SKM-1 (cell line): ENCODE results near the gene COL18A1.

Experiments used
- DNase-seq: peaks from one replicate; lab custom pipeline; 2025; ENCODE audit not compliant: unreplicated experiment; lab: John Stamatoyannopoulos, UW

The COL18A1 gene

GRCh38 chr21:45531393-45532215 is 126.6 kb downstream of the COL18A1 start:
- no peak for DNase-seq

- DNase-seq = peak; percentile 53
These were observed 127.9 kb downstream of the COL18A1 start for GRCh38 chr21:45532826-45533360.

- no peak for DNase-seq
These were observed 128.4 kb downstream of the COL18A1 start for GRCh38 chr21:45533361-45533845.

GRCh38 chr21:45533846-45534635 is 129.1 kb downstream of the COL18A1 start:
- DNase-seq = no peak

GRCh38 chr21:45534636-45535331 is 129.8 kb downstream of the COL18A1 start:
- no peak for DNase-seq

GRCh38 chr21:45535341-45536081 is 130.5 kb downstream of the COL18A1 start:
- DNase-seq = no peak

GRCh38 chr21:45536301-45537081 is 131.5 kb downstream of the COL18A1 start:
- DNase-seq = no peak

- no peak for DNase-seq
These were observed 132.3 kb downstream of the COL18A1 start for GRCh38 chr21:45537111-45537745.

GRCh38 chr21:45537746-45538291 is 132.9 kb downstream of the COL18A1 start:
- DNase-seq = no peak

GRCh38 chr21:45538381-45539045 is 133.5 kb downstream of the COL18A1 start:
- DNase-seq = no peak

- no peak for DNase-seq
These were observed 134.3 kb downstream of the COL18A1 start for GRCh38 chr21:45539046-45539795.

GRCh38 chr21:45539796-45540600 is 135.0 kb downstream of the COL18A1 start:
- DNase-seq = no peak

GRCh38 chr21:45540601-45540970 is 135.6 kb downstream of the COL18A1 start:
- DNase-seq = no peak

- DNase-seq = peak; percentile 61
These were observed 136.5 kb downstream of the COL18A1 start for GRCh38 chr21:45541221-45542039.

- peak; percentile 53 for DNase-seq
These were observed 137.3 kb downstream of the COL18A1 start, which contains the start of gene SLC19A1 for GRCh38 chr21:45542242-45542666. Gene SLC19A1 (minus strand): TSS chr21:45542440. CDS start chr21:45537959, 4,481 bp downstream.
